NCI-H1105 (cell line): Measurements from ENCODE around the gene REEP5.
"Not testable (repeated sequence)": the region's sequence is repeated elsewhere in the genome, so short reads cannot be mapped to it uniquely, and the experiment has no call there.

Source experiments
- DNase-seq: peaks from one replicate; lab custom pipeline; 2025; lab: John Stamatoyannopoulos, UW

REEP5 gene

DNA sequence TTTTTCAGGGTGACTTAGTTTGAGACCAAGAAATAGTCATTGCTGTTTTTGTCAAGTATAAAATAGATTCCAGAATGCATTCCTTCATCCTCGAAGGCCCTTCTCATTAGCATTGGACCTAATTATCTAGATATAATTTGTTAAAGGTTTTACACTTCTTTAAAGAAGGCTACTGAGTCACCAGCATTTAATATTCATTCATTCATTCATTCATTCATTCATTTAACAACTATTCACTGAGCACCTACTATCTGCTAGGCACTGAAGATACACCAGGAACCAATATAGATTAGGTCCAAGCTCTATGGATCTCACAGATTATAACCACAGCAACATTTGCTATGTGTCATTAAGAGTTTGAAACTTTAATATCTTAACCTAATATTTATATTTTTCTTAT is 11.1 kb upstream of the REEP5 start:
- DNase-seq: no peak

DNA sequence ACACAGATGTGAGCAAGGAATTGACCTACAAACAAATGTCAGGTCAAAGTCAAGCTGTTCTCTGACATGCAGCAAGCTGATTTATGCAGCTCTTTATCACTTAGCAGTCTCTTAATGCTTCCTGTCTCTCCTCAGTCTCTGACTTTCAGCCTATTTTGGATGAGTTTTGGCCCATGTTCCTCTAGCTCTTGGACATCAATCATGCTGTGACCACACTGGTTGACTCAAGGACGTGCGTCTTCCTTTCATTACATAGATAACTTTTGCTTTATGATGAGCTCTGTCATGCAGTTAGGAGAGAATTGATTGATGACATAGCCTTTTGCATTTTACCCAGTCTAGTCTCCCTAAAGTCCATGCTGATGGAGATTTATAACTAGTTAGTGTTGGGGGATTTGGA is 9.4 kb upstream of the REEP5 start:
- DNase-seq: no peak

DNA sequence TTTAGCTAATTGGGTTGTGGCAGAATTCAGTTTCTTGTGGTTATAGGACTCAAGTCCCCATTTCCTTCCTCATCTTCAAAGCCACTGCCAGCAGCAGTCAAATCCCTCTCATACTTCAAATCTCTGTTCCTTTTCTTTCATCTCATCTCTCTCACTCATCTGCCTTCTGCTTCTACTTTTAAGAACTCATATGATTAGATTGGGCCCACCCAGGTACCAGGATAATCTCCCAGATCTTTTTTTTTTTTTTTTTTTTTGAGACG is 8.0 kb upstream of the REEP5 start:
- DNase-seq: no peak

DNA sequence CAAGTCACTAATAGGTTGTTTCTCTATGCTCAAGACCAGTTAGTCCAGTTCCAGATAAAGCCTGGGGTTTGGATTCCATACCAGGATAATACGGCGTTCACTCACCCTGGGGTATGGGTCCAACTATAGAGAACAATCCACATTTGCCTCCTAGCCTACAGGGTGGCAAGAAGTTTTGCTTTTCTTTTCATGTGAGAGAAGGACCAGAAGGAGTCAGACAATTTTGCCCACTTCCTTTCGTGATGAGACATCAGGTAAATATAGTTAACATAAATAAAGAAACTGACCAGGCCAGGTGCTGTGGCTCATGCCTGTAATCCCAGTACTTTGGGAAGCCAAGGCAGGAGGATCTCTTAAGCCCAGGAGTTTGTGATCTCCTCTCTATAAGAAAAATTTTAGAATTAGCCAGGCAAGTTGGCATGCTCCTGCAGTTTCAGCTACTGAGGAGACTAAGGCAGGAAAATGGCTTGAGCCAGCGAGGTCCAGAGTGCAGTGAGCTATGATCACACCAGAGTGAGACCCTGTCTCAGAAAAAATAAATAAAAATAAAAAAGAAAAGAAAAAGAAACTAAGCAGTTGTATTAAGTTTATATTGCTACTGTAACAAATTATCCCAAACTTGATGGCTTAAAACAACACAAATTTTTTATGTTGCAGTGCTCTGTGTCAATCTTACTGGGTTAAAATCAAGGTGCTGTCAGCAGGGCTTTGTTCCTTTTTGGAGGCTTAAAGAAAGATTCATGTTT is 7.5 kb upstream of the REEP5 start:
- DNase-seq: no peak

DNA sequence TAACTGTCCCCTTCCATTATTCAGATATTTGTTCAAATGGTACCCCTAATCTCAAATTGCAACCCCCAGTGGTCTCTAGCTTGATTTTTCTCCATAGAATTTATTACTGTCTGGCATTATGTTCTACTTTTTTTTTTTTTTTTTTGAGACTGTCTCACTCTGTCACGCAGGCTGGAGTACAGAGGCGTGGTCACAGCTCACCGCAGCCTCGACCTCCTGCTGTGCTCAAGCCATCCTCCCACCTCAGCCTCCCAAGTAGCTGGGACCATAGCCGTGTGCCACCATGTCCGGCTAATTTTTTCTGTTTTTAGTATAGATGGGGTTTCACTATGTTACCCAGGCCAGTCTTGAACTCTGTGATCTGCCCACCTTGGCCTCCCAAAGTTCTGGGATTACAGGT is 2.0 kb upstream of the REEP5 start:
- no peak for DNase-seq

DNA sequence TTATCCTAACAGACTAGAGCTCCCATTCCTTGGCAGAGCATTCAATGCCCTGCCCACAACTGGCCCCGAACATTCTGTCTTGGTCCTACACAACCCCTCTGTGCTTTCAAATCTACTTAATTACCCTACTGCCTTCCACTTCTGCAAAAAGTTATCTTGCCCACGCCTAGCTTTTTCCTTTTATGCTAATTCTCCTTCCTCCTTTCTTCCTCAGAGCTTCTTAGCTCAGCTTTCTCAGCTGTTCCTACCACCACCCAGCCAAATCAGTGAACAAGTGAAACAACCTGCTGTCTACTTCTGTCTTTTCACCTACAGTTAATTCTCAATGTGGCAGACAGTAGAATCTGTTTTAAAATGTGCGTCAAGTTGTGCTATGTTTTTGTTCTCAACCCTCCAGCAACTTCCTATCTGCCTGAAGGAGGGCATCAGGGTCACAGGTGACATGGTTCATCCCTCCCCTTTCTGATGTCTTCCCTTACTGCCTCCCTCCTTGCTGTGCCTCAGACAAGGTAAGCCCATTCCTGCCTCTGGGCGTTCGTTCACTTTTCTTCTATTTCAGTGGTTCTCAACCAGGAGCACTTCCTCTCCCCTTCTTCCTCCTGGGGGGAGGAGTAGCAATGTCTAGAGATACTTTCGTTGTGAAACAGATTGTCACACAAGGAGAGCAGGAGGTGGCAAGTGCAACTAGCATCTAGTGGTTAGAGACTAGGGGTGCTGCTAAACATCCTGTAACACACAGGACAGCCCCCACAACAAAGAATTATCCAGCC is 1.3 kb upstream of the REEP5 start:
- no peak for DNase-seq

DNA sequence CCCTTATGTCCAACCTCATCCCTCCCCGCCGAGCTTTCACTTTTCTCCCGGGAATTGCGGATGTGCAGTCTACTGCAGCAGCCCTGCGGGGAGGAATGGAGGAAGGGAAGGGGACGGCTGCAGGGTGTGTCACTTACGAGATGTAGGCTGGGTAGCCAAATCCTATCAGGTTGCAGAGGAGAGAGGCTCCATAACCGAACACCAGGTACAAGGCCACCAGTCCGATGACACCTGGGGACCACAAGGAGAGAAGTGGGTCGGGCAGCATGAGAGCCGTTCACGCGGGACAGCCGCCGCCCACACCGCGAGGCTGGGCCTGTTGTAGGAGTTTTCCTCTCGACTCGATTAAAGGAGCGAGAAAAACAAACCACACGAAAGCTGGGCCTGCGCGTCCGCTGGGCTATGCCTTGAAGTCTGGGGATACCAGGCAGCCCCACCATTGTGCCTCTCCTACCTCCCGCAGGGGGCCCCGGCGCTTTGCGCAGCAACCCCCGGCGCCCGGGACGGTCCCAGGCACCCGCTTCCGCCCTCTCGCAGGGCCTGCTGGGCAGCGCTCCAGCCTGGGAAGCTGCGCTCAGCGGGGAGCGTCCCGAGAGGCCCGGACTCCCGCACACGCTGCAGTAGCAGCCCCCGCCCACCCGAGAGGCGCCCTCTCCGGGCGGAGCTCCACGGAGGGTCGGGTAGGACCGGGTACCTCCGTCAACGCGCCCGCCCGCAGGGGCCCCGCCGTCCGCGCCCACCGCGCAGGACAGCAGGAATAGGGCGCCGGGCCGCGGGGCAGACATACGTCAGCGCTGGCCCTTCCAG is 798 bp downstream of the REEP5 start:
- peak; percentile 17 for DNase-seq

DNA sequence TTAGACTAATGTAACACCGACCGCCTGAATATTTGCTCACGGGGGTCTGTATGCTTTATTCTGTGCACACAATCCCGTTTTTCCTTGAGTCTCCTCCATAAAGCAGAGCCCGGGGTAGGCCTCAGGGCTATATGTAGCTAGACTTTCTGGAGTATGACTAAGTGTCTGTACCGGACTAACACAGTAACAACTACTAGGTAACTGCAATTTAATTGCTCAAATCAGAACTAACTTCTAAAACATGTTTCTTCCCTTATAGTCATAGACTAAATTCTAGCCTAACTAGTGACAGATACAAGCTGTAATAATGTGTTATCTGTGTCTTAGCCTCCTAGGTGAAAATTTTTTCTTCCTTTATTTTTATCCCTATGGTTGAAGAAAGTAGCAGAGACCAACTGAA is 2.1 kb downstream of the REEP5 start:
- no peak for DNase-seq

DNA sequence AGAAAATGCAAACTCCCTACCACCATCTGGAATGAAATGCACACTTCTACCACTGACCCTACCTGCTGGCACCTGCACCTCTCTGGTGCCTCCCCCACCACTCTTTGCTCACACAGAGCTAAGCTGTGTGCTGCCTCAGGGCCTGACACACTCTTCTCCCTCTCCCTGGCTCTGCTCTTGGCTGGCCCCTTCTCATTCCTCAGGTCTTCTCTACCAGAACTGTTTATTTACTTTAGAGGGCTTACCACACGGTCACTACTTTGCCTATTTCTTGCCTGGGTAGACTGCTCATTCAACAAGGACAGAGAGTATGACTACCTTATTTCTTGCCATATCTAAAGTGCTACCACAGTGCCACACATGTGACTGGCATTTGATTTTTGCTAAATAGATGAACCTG is 3.3 kb downstream of the REEP5 start:
- no peak for DNase-seq

DNA sequence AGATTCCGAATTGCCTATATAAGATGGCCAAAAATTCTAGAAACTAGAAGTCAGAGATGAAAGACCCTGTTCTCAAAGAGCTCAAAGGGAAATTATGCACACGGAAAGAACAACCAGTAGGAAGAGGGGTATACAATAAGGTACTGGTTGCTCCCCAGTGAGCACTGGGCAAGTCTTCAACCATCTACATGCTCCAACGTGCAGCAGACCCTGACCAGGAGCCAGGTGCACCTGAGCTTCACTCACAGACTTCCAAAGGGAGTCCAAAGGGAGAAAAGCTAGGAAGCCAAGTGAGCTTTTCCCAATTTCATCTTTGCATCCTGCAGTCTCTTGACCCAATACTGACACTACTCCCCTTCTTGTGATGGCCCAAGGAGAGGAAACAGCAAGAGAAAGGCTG is 3.9 kb downstream of the REEP5 start:
- DNase-seq: no peak

DNA sequence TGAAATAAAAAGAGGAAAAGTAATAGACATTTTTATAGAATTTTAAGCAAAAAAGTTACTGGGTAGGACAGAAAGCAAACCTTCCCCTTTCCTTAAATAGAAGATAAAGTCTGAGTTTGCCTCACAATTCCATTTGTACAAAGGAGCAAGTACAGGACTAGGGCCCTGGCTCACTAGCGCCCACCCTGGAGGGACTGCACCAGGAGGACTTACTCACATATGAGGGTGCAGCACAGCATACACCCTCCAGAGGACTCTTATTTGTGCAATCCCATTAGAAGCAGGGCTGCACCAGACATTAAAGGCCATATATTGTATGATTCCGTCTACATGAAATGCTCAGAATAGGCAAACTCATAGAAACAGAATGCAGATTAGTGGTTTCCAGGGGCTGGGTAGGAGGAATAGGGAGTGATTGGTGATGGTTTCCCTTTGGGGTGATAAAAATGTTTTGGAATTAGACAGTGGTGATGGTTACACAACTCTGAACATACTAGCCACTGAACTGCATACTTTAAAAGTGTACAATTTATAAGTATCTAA is 4.5 kb downstream of the REEP5 start:
- no peak for DNase-seq

DNA sequence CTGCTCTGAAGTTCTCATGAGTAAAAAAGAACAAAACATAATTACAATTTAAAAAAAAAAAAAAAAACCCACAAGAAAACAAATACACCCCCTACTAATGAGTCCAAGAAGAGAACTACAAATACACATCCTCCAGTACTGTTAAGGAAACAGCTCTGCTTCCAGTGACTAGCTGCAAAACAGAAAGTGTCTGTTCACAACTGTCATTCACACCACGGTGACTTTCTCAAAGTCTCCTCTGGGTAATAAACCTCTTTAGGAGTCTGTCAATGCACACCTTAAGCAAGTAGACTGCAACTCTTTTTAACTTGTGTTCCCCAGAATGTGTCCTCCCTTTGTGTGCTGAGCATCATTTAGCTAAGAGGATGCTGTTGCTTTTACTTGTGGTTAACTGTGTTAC is 6.2 kb downstream of the REEP5 start:
- DNase-seq: no peak

DNA sequence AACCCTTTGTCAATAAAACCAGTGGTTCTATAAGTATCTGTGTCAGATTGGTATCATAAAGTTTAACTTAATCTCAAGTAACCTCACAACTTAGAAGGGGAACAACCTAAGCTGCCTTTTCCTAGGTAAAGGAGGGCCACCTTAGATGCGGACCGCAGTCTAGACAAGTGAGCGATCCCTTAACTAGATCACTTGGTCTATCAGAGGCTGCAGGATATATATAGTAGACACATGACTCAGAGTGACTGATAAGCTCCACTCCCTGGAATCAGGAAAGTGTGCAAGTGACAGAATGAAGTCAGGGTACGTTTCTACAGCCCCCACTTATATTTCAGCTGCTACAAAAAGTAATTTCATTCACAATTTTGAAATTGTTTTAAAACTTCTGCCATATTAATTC is 7.4 kb downstream of the REEP5 start:
- no peak for DNase-seq

DNA sequence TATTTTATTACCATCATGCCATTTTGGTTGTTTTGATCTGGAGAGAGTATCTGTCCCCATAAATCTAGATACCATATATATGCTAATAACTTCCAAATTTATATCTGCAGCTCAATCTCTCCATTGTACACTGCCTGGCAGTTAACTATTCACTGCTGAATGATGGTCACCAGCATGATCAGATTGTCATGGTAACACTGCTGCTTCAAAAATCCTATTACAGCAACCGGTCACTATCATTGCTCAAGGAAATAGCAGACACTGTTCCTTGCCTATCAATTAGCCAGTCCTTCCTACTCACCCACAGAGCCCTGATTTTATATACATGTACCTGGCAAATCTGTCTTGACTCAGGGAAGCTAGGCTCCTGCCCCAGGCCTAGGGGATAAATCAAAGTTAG is 11.5 kb downstream of the REEP5 start:
- DNase-seq: no peak

DNA sequence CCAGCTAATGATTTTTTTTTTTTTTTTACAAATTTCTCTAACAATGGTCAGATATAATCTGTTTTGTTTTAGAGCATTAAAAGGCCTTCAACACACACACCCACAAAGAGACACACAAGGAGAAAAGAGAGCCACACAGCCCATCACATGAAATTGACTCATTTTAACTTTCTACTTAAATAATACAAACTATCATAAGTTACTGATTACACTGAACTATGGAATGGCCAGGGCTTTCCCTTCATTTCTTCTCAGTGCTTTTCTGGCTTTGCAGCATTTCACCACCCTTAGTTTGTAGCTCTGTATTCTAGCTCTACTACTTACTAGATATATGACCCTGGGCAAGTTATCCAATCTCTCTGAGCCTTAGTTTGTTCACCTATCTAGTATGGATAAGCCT is 13.2 kb downstream of the REEP5 start:
- no peak for DNase-seq

DNA sequence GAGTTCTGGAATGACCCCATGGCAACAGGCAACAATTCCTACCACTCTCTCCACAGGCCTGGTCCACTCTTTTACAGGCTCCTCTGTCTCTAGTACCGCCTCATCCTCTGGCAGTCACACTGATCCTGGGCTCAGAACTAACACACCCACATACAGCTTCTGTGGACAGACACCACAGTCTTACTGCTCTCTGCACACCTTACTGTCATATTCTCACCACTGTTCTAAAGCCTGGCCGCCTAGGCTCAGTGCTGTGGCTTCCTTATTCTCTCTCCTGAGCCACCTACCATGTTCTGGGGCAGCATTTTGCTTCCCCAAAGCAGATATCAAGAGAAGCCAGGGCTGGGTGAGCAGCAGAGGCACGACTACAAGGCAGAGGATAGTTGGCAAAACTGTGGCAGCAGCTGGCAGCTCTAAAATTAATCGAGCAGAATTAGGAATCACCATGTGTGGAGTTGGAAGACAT is 14.8 kb downstream of the REEP5 start:
- DNase-seq: no peak

DNA sequence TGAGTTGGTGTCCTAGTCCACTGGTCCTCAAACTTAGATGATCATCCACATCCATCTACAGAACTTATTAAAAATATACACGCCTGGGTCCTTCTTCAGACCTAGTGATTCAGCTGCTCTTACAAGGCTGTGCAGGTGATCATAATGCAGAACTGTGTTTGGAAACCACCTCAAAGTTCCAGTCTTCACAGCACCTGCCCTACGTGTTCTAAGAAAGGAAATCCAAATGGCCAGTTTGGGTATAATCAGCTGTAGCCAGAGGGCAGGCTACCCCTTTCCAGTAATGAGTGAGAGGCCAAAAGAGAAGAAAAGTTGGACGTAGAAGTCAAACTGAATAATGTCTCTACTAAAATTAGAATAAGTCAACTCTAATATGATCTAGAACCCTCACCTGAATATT is 15.4 kb downstream of the REEP5 start:
- no peak for DNase-seq

DNA sequence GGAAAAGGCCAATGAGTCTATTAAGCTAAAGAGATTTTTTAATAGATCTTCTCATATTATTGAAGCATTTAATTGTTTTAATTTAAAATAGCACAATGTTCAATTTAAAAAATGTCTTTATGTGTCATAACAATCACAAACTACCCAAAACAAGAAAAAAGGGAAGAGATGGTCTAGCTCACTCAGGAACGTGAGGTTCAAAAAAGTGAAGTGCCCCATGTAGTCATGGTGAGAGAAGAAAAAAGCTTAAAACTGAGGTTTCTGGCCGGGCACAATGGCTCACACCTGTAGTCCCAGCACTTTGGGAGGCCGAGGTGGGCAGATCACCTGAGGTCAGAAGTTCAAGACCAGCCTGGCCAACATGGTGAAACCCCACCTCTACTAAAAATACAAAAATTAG is 17.0 kb downstream of the REEP5 start:
- DNase-seq: not testable (repeated sequence)

DNA sequence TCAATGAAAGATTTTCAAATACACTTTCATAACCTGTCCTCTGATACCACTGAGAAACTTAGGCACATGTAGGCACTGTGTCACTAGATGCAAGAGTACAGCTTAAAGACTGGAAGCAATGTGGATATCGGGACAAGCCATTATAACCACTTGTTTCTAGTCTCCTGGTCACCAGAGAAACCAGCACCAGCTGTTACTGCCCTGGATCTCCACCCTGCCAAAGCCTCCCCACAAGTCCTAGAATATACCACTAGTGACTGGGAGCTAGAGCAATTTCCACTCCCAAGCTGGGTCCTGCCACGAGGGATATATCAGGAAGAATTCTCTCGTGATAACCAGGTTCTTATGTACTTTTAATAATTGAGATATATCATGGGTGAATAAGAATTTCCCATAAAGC is 19.5 kb downstream of the REEP5 start:
- no peak for DNase-seq

DNA sequence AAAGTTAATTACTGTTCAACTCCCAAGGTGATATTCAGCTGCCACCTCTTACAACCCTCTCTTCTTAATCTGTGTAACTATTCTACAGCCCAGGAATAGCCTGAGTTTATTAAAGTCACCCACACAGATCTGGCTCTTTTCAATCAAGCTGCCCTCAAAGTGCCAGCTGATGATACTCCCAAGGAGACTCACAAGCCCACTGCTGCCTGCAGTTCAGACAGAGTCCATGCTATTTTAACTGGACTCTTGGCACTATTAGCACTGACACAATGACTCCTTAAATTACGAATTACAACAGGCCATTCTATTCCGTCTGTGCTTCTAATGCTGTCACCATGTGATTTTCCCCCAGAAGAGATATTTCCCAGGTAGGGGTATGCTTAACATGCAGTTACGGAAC is 26.3 kb downstream of the REEP5 start:
- DNase-seq: no peak

DNA sequence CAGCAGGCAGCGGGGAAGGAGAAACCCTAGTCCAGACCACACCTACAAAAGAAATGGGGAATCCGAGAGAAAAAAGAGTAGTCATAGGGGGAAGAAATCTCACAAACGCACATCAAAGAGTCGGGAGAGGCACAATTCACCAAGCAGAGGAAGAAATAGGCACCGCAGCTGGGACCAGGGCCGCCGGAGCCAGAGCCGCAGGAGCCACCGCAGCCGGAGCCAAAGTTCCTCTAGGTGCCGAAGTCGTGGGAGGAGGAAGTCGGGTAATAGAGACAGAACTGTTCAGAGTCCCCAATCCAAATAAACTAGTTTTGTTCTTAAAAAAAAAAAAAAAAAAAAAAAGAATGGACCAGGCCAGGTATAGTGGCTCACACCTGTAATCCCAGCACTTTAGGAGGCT is 29.3 kb downstream of the REEP5 start:
- no peak for DNase-seq

DNA sequence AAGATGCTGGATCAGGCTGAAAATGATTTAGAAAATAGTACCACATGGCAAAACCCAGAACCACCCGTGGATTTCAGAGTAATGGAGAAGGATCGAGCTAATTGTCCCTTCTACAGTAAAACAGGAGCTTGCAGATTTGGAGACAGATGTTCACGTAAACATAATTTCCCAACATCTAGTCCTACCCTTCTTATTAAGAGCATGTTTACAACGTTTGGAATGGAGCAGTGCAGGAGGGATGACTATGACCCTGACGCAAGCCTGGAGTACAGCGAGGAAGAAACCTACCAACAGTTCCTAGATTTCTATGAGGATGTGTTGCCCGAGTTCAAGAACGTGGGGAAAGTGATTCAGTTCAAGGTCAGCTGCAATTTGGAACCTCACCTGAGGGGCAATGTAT is 30.0 kb downstream of the REEP5 start:
- DNase-seq: not testable (repeated sequence)

DNA sequence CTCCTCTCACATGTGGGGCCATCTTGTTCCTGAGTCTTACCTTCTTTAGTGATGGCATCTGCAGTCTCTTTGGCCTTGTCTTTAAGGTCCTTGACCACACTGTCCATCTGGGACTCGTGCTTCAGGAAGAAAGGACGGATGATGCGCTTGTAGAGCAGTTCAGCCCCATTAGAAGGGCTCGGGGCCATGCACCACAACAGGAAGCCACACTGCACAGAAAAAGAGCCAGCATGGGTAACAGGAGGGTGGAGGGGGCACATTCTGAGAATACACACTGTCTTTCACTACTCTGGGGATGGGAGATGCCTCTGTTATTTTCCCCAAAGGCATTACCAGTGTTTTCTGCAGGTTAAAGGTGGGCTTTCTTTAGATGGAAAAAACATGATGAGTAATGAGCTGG is 35.1 kb downstream of the REEP5 start:
- no peak for DNase-seq
